ENCODE data around the gene EPG5.

The EPG5 gene

DNA sequence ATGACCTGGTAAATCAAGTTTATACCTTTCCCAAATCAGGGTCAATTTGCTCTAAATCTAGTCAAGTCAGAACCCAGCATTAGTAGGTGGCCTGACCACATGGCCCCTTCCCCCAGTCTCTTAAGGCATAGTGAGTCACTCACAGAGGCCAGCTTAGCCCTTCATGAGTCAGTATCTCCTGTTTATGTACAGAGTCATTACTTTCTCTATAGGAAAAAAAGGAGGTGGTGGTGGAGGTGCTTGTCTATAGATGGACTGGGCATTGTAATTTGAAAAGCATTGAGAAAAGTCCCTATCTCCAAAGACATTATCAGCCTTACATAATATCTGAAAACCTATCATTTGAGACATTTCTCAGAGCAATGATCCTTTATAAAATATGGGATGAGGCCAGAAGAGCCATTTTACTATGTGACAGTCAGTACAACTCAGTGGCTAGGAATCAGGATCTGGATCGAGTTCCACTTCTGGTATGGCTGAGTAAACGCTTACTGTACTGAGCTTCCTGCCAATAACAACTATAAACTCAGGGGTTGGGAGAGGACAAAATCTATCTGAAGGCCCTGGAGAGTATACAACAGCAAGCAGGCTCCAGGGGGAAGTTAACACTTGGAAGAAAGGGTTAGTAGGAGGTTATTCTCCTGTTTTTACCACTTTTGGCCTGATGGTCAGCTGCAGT, 164.2 kb downstream of the EPG5 start:
- H3K4me1 ChIP-seq = no peaks in the 10 kb centered on the region
- no peaks in the 10 kb centered on the region for H3K36me3 ChIP-seq (replicated peaks)
- no peaks in the 10 kb centered on the region for H3K27me3 ChIP-seq (ENCODE audit: low read depth)
- in situ Hi-C loops (cut with MboI; ENCODE audit: low sequenced_read_pairs) = no loop called here
- no peak for DNase-seq (ENCODE audit: low spot score in 2 of 2)
- H3K9me3 ChIP-seq = no peaks in the 10 kb centered on the region
- no peak overlapping the region for H3K4me3 ChIP-seq

DNA sequence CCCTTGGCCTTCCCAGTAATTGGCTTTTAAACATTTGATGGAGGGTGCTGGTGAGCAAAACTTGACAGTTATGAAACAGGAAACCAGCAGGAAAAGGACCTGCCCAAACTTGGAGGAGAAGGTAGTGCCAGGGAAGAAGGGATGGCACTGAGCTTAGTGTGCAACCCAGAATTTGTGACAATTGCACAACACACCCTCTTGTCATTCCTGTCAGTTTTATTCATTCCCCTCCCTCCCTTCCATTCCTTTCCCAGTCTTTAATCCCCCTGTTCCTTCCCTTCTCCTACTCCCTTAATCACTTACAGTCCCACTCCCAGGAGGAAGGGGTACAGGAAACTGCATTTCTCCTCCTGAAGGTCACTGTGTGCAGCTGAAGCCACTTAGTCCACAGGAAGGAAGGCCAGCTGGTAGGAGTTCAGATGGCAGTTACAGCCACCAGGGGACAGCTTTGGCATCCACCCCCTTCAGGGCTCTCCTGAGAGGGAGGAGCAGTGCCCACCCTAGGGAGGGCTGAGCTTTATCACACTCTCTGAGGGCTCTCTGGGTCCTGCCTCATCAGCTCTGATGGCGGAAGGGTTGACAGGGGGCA, 165.6 kb downstream of the EPG5 start:
- H3K27me3 ChIP-seq (ENCODE audit: low read depth) = no peaks in the 10 kb centered on the region
- no peak for DNase-seq (ENCODE audit: low spot score in 2 of 2)
- H3K36me3 ChIP-seq (replicated peaks) = no peaks in the 10 kb centered on the region
- H3K4me1 ChIP-seq = no peaks in the 10 kb centered on the region
- in situ Hi-C loops (cut with MboI; ENCODE audit: low sequenced_read_pairs) = no loop called here
- no peaks in the 10 kb centered on the region for H3K9me3 ChIP-seq
- H3K4me3 ChIP-seq = no peak overlapping the region

Measured in HAP-1 (cell line).